Measurements from ENCODE around the gene ACTL6B. TPM values are rescaled to one million over a fixed set of nuclear protein-coding genes. Genes with fewer than 3 reads are reported as not detected.

Gene ACTL6B
- total and polyA plus RNA-seq, 9 of the 15 experiments (the other 6 are each of a cell fraction or from before 2014, with no cell fraction given): not detected

DNA sequence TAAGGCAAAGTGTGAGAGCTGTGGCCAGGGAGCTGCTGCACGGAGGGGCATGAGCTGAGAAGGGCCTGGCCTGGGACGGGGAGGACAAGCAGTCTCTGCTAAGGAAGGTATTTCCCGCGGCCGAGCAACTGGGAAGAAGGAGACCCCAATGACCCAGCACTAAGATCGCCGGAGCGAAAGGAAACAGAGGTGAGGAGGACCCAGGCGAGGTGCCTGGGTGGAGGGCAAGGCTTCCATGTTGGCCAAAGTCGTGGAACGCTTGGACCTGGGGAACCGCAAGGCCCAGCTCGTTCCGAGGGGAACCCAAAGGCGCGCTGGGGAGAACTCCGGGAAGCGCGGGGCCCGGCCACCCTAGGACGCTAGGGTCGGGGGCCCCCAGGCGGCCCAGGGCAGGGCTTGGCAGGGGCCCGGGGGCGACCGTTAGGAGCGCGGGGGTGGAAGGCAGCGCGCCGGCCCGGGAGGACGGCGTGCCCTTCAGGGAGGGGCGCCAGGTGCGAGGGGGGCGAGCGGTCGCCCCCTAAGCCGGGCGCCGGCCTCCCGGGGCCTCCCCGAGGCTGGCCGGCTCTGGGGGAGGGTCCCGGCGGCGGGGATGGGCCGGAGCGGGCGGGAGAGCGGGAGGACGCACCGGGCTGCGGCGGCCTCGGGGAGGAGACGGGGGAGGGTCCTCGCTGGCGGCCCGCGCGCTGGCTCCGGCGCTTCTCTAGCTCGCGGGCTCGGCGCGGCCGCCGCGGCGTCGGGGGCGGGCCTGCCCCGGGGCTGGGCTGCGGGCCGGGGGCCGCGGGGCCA lies 37.3 kb upstream of the ACTL6B start (continued):
- TF ChIP-seq ZFX (CRISPR knock-in tag; IDR thresholded peaks at IDR 0.05): peak; percentile 42; the same call in 1 of the 2 replicates
- TF ChIP-seq ELF4 (CRISPR knock-in tag; IDR thresholded peaks at IDR 0.05): no peak
- TF ChIP-seq GATAD2B (IDR thresholded peaks at IDR 0.05; ENCODE audit: borderline replicate concordance): peak; percentile 67; the same call in 1 of the 2 replicates
- TF ChIP-seq RUNX1 (IDR thresholded peaks at IDR 0.05; ENCODE audit: low read depth): no peak
- 0 out of 2 replicates have a peak, but pooled peaks have one; percentile 36 for TF ChIP-seq ZNF12 (CRISPR knock-in tag; IDR thresholded peaks at IDR 0.05)
- peak; percentile 75 for TF ChIP-seq RBFOX2 (IDR thresholded peaks at IDR 0.05; ENCODE audit: low read depth, low read length)
- TF ChIP-seq HMG20A (CRISPR knock-in tag; conservative IDR thresholded peaks at IDR 0.05): no peak
- 0 out of 2 replicates have a peak, but pooled peaks have one; percentile 64 for TF ChIP-seq KAT7 (CRISPR knock-in tag; IDR thresholded peaks at IDR 0.05; ENCODE audit: borderline replicate concordance)
- no peak for TF ChIP-seq ZNF707 (CRISPR knock-in tag; conservative IDR thresholded peaks at IDR 0.05)
- TF ChIP-seq NONO (IDR thresholded peaks at IDR 0.05; ENCODE audit: low read depth in 2 of 2, low read length in 1 of 2): 0 out of 4 replicates have a peak, but pooled peaks of 1 of the 2 experiments have one; percentile 35
- TF ChIP-seq, protein P1, sequence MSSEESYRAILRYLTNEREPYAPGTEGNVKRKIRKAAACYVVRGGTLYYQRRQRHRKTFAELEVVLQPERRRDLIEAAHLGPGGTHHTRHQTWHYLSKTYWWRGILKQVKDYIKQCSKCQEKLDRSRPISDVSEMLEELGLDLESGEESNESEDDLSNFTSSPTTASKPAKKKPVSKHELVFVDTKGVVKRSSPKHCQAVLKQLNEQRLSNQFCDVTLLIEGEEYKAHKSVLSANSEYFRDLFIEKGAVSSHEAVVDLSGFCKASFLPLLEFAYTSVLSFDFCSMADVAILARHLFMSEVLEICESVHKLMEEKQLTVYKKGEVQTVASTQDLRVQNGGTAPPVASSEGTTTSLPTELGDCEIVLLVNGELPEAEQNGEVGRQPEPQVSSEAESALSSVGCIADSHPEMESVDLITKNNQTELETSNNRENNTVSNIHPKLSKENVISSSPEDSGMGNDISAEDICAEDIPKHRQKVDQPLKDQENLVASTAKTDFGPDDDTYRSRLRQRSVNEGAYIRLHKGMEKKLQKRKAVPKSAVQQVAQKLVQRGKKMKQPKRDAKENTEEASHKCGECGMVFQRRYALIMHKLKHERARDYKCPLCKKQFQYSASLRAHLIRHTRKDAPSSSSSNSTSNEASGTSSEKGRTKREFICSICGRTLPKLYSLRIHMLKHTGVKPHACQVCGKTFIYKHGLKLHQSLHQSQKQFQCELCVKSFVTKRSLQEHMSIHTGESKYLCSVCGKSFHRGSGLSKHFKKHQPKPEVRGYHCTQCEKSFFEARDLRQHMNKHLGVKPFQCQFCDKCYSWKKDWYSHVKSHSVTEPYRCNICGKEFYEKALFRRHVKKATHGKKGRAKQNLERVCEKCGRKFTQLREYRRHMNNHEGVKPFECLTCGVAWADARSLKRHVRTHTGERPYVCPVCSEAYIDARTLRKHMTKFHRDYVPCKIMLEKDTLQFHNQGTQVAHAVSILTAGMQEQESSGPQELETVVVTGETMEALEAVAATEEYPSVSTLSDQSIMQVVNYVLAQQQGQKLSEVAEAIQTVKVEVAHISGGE (CRISPR knock-in tag; IDR thresholded peaks at IDR 0.05): no peak
- peak; percentile 51 for TF ChIP-seq FUS (optimal IDR thresholded peaks at IDR 0.05; ENCODE audit: low read depth, low read length)
- peak; percentile 47; the same call in 1 of the 2 replicates for TF ChIP-seq SRSF3 (IDR thresholded peaks at IDR 0.05; ENCODE audit: insufficient read depth, low read length)
- no peak for TF ChIP-seq SMARCA5 (IDR thresholded peaks at IDR 0.05)
- no peak for TF ChIP-seq EHMT2 (IDR thresholded peaks at IDR 0.05)
- TF ChIP-seq, protein P2, sequence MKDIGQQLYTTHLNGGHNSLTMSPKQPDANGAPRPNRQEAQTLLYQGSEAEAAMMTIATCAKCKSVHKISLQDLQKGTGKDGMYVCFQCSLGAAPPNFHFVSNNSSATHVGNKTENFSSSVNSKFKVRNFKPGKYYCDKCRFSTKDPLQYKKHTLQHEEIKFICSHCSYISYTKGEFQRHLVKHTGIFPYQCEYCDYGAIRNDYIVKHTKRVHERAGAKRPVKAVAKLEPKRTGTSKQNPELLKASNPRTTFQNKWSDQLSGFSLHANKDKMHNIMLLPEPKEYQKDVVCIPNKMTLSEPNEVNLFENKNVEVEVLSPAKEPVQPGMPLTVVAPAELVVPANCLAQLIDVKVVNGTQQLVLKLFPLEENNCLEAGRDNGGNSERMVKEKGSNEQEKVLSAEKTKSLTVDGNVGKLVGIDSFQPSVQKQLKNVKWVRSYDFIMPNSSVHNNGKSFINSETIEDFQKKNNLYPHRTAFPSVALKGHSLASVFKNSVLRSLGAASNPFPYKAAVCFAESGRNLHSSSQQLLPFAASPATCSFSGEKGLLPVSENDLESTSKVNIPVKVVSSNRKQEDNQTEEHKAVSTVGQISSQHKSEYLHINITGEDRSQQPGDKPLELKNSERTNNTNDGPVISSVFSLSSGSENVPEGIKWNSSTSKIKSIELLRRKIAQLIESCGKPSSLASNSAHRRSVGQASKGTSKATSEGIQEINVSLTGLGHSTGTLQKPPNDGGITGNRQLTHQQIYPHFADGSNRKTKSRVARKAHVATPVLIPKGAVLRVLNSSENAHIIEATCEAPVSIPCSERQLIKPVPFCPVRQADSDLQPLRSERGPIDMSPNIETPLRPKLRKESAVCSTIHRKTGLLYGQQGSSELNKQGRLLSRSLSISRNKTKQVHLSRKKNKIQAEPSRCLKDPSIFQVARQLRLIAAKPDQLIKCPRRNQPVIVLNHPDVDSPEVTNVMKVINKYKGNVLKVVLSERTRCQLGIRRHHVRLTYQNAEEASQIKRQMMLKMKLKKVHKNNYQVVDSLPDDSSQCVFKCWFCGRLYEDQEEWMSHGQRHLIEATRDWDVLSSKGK (CRISPR knock-in tag; IDR thresholded peaks at IDR 0.05): no peak
- TF ChIP-seq, protein P3, sequence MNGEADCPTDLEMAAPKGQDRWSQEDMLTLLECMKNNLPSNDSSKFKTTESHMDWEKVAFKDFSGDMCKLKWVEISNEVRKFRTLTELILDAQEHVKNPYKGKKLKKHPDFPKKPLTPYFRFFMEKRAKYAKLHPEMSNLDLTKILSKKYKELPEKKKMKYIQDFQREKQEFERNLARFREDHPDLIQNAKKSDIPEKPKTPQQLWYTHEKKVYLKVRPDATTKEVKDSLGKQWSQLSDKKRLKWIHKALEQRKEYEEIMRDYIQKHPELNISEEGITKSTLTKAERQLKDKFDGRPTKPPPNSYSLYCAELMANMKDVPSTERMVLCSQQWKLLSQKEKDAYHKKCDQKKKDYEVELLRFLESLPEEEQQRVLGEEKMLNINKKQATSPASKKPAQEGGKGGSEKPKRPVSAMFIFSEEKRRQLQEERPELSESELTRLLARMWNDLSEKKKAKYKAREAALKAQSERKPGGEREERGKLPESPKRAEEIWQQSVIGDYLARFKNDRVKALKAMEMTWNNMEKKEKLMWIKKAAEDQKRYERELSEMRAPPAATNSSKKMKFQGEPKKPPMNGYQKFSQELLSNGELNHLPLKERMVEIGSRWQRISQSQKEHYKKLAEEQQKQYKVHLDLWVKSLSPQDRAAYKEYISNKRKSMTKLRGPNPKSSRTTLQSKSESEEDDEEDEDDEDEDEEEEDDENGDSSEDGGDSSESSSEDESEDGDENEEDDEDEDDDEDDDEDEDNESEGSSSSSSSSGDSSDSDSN (IDR thresholded peaks at IDR 0.05; ENCODE audit: borderline replicate concordance in 1 of 2, low read depth in 2 of 2, low read length in 2 of 2): 0 out of 4 replicates have a peak, but pooled peaks of 1 of the 2 experiments have one; percentile 25

All from K562 (cell line).